ENCODE measurements around the gene NHP2. TPM values are rescaled to one million over a fixed set of nuclear protein-coding genes. Genes with fewer than 3 reads are reported as not detected.

The NHP2 gene
- total and polyA plus RNA-seq, 11 donors = 60.9 to 320 (median 79.5) TPM

DNA sequence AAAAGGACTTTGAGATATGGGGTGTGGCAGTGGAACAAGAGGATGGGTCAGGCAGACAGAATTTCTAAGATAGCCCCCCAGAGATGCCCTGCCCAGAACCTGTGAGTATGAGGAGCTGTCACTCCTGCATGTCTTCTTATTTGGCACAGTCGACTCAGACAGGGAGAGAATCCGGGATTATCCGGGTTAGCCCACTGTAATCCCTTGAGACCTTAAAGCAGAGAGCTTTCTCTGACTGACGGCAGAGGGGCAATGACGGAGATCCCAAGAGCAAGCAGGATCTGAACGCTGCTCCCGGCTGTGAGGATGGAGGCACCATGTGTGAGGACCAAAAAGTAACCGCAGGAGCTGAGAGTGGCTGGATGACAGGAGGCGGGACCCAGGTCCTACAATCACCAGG lies 8.8 kb upstream of the NHP2 start:
- Histone ChIP-seq H3K9me3 (no peaks in the 10 kb centered on the region), H3K27ac (no peak overlapping the region), H3K4me3 (no peak overlapping the region), H3K4me1 (peaks cover 0 to 11% (median 5%) of the 10 kb centered on the region in 12 donors), H3K36me3 (no peaks in the 10 kb centered on the region), H3K27me3 (peaks cover 6 to 35% (median 16%) of the 10 kb centered on the region in 9 donors)
- intact Hi-C loops (cut with DNase I) = no loop called here
- ATAC-seq (no peak), DNase-seq (no peak)
- 73 to 81% (median 74%) methylated on average over 9 of the region's 9 CpGs for WGBS, 4 donors
- TF ChIP-seq, protein P1, sequence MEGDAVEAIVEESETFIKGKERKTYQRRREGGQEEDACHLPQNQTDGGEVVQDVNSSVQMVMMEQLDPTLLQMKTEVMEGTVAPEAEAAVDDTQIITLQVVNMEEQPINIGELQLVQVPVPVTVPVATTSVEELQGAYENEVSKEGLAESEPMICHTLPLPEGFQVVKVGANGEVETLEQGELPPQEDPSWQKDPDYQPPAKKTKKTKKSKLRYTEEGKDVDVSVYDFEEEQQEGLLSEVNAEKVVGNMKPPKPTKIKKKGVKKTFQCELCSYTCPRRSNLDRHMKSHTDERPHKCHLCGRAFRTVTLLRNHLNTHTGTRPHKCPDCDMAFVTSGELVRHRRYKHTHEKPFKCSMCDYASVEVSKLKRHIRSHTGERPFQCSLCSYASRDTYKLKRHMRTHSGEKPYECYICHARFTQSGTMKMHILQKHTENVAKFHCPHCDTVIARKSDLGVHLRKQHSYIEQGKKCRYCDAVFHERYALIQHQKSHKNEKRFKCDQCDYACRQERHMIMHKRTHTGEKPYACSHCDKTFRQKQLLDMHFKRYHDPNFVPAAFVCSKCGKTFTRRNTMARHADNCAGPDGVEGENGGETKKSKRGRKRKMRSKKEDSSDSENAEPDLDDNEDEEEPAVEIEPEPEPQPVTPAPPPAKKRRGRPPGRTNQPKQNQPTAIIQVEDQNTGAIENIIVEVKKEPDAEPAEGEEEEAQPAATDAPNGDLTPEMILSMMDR (IDR thresholded peaks at IDR 0.05) = no peak
- no peak for TF ChIP-seq POLR2A (IDR thresholded peaks at IDR 0.05)

DNA sequence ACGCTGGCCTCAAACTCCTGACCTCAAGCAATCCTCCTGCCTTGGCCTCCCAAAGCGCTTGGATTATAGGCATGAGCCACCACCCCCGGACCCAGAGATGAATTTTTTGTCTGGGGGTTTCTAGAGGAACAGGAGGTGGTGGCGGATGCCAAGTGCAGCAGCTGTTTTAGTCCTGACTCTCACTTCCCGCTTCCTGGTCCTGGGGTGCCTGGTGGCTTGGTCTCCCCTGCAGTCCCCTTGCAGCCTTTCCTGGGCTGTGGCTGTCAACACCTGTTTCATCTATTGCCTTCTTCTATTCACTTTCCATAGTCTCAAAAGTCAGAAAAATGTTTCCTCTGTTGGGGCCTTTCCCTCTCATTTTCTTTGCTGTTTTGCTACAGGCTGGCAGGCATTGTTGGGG lies 6.5 kb upstream of the NHP2 start:
- no peak for ATAC-seq
- WGBS, 4 donors = 76 to 89% (median 83%) methylated on average over 5 of the region's 5 CpGs
- intact Hi-C loops (cut with DNase I) = no loop called here

DNA sequence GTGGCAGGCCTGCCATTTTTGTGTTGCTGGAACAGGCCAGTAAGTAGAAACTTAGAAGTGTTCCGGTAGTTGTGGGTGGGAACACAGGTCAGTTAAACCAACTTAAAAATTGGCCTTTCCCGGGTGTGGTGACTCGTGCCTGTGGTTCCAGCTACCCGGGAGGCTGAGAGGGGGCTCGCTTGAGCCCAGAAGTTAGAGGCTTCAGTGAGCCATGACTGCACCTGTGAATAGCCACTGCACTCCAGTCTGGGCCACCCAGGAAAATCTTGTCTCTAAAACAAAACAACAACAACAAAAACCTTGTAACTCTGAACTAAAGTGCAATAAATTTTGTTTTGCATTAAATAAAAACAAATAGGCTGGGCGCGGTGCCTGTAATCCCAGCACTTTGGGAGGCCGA lies 1.4 kb upstream of the NHP2 start:
- H3K4me1 ChIP-seq = peaks cover 6 to 28% (median 17%) of the 10 kb centered on the region in 12 donors
- no peak for DNase-seq
- intact Hi-C loops (cut with DNase I) = loop anchor here in 1 of 10 donors (5.0 kb wide), 1 partner anchor 42 kb away; no protein-coding TSS in a partner anchor
- H3K36me3 ChIP-seq = peaks cover 0 to 17% (median 13%) of the 10 kb centered on the region in 9 donors
- 86 to 88% (median 87%) methylated on average over 8 of the region's 8 CpGs for WGBS, 4 donors
- H3K4me3 ChIP-seq = no peak overlapping the region
- no peaks in the 10 kb centered on the region for H3K9me3 ChIP-seq
- H3K27me3 ChIP-seq = no peaks in the 10 kb centered on the region
- TF ChIP-seq, protein P1 (IDR thresholded peaks at IDR 0.05) = no peak
- ATAC-seq = no peak
- no peak overlapping the region for H3K27ac ChIP-seq

More for the DNA sequence above, 6.5 kb upstream of the NHP2 start:
- Histone ChIP-seq H3K27me3 (peaks cover 0 to 25% (median 8%) of the 10 kb centered on the region in 9 donors), H3K4me1 (peaks cover 0 to 10% (median 5%) of the 10 kb centered on the region in 12 donors), H3K9me3 (no peaks in the 10 kb centered on the region), H3K27ac (no peak overlapping the region), H3K36me3 (no peaks in the 10 kb centered on the region), H3K4me3 (no peak overlapping the region)
- no peak for TF ChIP-seq POLR2A (IDR thresholded peaks at IDR 0.05)
- TF ChIP-seq, protein P1 (IDR thresholded peaks at IDR 0.05) = no peak
- no peak for DNase-seq

DNA sequence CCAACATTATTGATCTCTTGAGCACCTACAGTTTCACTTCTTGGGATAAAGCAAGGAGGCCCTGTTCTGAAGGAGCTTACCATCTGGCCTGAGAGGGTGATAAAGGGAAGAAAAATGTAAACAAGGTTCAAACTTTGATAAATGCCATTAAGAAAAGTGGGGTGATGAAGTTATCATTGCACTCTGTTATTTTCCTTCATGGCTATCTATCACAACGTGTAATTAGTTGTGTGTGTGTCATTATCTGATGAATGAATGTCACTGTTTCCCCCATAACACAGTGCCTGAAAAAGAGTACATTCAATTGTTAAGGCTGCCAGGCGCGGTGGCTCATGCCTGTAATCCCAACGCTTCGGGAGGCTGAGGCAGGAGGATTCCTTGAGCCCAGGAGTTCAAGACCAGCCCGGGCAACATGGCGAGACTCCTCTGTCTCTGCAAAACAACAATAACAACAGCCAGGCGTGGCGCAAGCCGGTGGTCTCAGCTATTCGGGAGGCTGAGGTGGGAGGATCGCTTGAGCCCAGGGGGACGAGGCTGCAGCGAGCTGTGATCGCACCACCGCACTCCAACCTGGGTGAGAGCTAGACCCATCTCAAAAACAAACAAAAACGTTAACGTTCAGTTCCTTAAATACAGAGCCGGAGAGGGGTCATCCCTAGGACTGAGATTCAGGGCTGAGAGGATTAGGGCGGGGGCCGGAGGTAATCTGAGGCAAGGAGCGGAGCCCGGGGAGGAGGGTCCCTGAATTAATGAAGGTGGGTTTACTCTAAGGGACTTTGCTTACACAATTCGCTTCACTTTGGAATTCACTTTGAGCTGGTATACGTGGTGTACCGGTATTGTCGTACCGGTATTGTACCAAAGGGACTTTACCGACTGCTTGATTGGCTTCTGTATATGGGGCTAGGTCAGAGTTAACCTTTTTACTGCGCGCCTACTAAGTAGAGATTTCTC lies 917 bp downstream of the NHP2 start:
- Histone ChIP-seq H3K4me1 (peaks cover 6 to 28% (median 17%) of the 10 kb centered on the region in 12 donors), H3K9me3 (no peaks in the 10 kb centered on the region), H3K4me3 (peak overlapping the region; percentile 57 to 97 (median 84)), H3K27me3 (no peaks in the 10 kb centered on the region), H3K36me3 (peaks cover 0 to 40% (median 36%) of the 10 kb centered on the region in 9 donors), H3K27ac (peak overlapping the region in 8 of 12 donors; percentile 41 to 83 (median 74))
- intact Hi-C loops (cut with DNase I) = loop anchor here in 1 of 10 donors (2.0 kb wide), 1 partner anchor 22 kb away; the partner anchor contains the start of gene RMND5B
- no peak for DNase-seq
- TF ChIP-seq, protein P1 (IDR thresholded peaks at IDR 0.05) = no peak
- no peak for TF ChIP-seq POLR2A (IDR thresholded peaks at IDR 0.05)
- no peak for ATAC-seq
- WGBS, 4 donors = 44 to 57% (median 52%) methylated on average over 26 to 31 of the region's 31 CpGs

All from heart left ventricle (tissue), 16 donors.